Measurements from ENCODE around the gene MYO19. TPM values are rescaled to one million over a fixed set of nuclear protein-coding genes. Genes with fewer than 3 reads are reported as not detected.

MYO19 gene
- total and polyA plus RNA-seq, 2 of the 8 experiments (the other 6 are each of a cell fraction or from before 2014, with no cell fraction given): 126 to 163 TPM

DNA sequence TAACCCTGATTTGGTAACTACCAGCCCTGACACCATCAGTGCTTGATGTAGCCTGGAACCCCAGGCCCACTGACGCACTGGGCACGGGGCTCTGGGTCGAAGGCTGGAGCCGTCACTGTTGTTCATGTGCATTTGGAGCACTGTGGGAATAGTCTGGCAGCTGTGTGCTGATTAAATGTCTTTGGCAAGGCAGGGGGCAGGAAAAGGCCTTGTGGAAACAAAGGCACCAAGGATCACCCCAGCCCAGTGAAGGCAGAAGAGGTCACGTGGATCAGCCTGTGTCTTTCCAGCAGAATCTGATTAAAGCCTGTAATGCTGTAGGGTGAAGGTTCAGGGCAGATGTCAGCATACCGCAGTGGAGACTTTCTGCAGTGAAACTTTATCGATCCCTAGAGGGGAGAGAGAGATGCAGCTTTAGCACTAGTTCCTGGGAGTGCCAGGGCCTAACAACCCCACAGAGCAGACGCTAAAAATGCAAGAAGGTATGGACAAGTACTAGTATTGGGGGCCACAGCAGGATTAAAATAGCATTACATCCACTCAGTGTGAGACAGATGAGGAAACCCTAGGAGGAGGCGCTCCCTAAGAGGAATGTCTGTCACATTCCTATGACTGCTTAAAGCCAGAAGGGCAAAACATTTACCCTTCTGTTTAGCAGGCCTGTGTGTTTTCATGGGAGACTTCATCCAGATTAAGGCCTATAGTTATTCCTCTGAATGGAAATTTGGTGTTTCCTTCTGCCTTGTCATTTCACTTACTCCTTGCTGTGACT is 38.5 kb downstream of the MYO19 start:
- Histone ChIP-seq H2BK20ac (ENCODE audit: low read length) (no peak overlapping the region), H3K36me3 (ENCODE audit: control insufficient read depth in 2 of 4, insufficient read depth in 4 of 4, low read length in 3 of 4) (peaks cover 31 to 81% (median 57%) of the 10 kb centered on the region in 4 experiments), H3K27me3 (replicated peaks in 1 of 4; ENCODE audit: control insufficient read depth in 3 of 4, extremely low read depth in 1 of 4, insufficient read depth in 3 of 4, low read length in 3 of 4) (no peaks in the 10 kb centered on the region), H3K4me2 (ENCODE audit: insufficient read depth in 1 of 2, low read depth in 2 of 2, low read length in 2 of 2) (no peak overlapping the region), H3K23ac (ENCODE audit: insufficient read length) (no peak overlapping the region), H3K18ac (ENCODE audit: extremely low read depth, low read length) (no peak overlapping the region), H3K79me1 (ENCODE audit: low read depth, low read length) (peaks cover under 1% of the 10 kb centered on the region; the same call in 1 of the 2 replicates), H3K9ac (replicated peaks in 1 of 4; ENCODE audit: extremely low read depth in 1 of 4, low read depth in 3 of 4, low read length in 3 of 4) (no peak overlapping the region), H2BK120ac (replicated peaks; ENCODE audit: low read depth, low read length) (no peak overlapping the region), H2AFZ (ENCODE audit: low read length) (no peak overlapping the region), H3K9me3 (ENCODE audit: insufficient read depth in 2 of 2, low read depth in 1 of 2, low read length in 1 of 2) (no peaks in the 10 kb centered on the region), H2AK5ac (ENCODE audit: low read depth, low read length) (no peak overlapping the region), H3K27ac (ENCODE audit: low read depth, low read length) (no peak overlapping the region), H2BK12ac (ENCODE audit: low read depth, low read length) (no peak overlapping the region), H4K20me1 (replicated peaks in 1 of 2; ENCODE audit: control insufficient read depth in 1 of 2, insufficient read depth in 2 of 2, low read length in 2 of 2) (peaks cover 9 to 12% of the 10 kb centered on the region in 2 experiments), H3K14ac (ENCODE audit: insufficient read length) (no peak overlapping the region), H3K4me3 (ENCODE audit: extremely low read depth in 1 of 4, insufficient read depth in 2 of 4, low read depth in 3 of 4, low read length in 4 of 4) (no peak overlapping the region), H3K23me2 (ENCODE audit: low read depth, low read length) (no peaks in the 10 kb centered on the region), H3K4ac (replicated peaks; ENCODE audit: insufficient read length, low read depth, low read length) (no peak overlapping the region), H3K56ac (replicated peaks; ENCODE audit: insufficient read length, low read depth, low read length) (no peak overlapping the region), H3K4me1 (replicated peaks in 1 of 4; ENCODE audit: control insufficient read depth in 3 of 4, insufficient read depth in 4 of 4, low read length in 3 of 4) (no peaks in the 10 kb centered on the region), H2BK5ac (ENCODE audit: low read depth, low read length) (no peak overlapping the region), H4K91ac (replicated peaks; ENCODE audit: insufficient read length, low read length) (no peak overlapping the region), H2BK15ac (ENCODE audit: low read length) (no peak overlapping the region), H4K8ac (ENCODE audit: extremely low read depth, insufficient read depth, low read length) (no peak overlapping the region), H4K5ac (ENCODE audit: insufficient read length, low read depth, low read length) (no peak overlapping the region), H3K79me2 (ENCODE audit: control insufficient read depth in 1 of 2, insufficient read depth in 2 of 2, low read length in 2 of 2) (peaks cover 0 to 8% of the 10 kb centered on the region in 2 experiments; a peak in 2 of 4 replicates)
- FAIRE-seq: no peak
- ChIA-PET CTCF (ENCODE audit: partially characterized antibody) (no interaction called here), POLR2A (ENCODE audit: partially characterized antibody) (interaction anchor here (12.5 kb wide), 1 partner anchor 14 kb away, joined by 205 read pairs; no protein-coding TSS in a partner anchor)
- DNase-seq (ENCODE audit: low read depth in 1 of 2, low spot score in 2 of 2): no peak
- TF ChIP-seq, protein P1, sequence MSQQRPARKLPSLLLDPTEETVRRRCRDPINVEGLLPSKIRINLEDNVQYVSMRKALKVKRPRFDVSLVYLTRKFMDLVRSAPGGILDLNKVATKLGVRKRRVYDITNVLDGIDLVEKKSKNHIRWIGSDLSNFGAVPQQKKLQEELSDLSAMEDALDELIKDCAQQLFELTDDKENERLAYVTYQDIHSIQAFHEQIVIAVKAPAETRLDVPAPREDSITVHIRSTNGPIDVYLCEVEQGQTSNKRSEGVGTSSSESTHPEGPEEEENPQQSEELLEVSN (IDR thresholded peaks at IDR 0.05): no peak
- WGBS, 2 experiments (ENCODE audit: extremely low coverage in 1 of 2, insufficient coverage in 1 of 2, insufficient read length in 1 of 2, insufficient replicate concordance in 2 of 2, low coverage in 1 of 2, low lambda C conversion rate in 2 of 2, missing lambda C conversion rate in 1 of 2): 96% methylated on average over 9 of the region's 9 CpGs; no CpG with 5 or more reads in 1 of the 2 experiments

Data from H1 (cell line).